Activated T-helper 1 cell treated with anti-CD3 and anti-CD28 coated beads, Interleukin-12 subunit alpha, Interleukin-12 subunit beta, Interleukin-2, Interleukin-4 antibody, amounts not matched to agents 30 ng/mL and 10 ng/mL and 1 ng/mL, durations not matched to agents 14 hours and 24 hours and 36 hours (primary cell): ENCODE measurements around the gene C1orf50. TPM values are rescaled to one million over a fixed set of nuclear protein-coding genes. Genes with fewer than 3 reads are reported as not detected.

Experiments
- DNase-seq: peaks from one replicate; pipeline ENCODE4 v3.0.0; 2021; ENCODE audit warnings: low spot score
- H3K27ac Mint-ChIP-seq: one replicate; pipeline ENCODE4 v1.8.0; 2021; ENCODE audit warnings: mild to moderate bottlenecking, mixed read lengths
- H3K27me3 Mint-ChIP-seq: one replicate; pipeline ENCODE4 v1.8.0; 2022; ENCODE audit warnings: mild to moderate bottlenecking, moderate library complexity, mixed read lengths; ENCODE audit not compliant: insufficient read depth
- H3K36me3 Mint-ChIP-seq: one replicate; pipeline ENCODE4 v1.8.0; 2021; ENCODE audit warnings: low read depth, mixed read lengths
- H3K4me1 Mint-ChIP-seq: one replicate; pipeline ENCODE4 v1.8.0; 2021; ENCODE audit warnings: low read depth, mixed read lengths
- H3K4me3 Mint-ChIP-seq: one replicate; pipeline ENCODE4 v1.8.0; 2021; ENCODE audit warnings: mild to moderate bottlenecking, moderate library complexity, mixed read lengths
- H3K9me3 Mint-ChIP-seq: one replicate; pipeline ENCODE4 v1.8.0; 2021; ENCODE audit warnings: mixed read lengths
- intact Hi-C: fragments of 100-400 bp; cut with micrococcal nuclease; formaldehyde crosslinking; loops from one replicate; pipeline ENCODE4 v1.15.1; 2024
- total RNA-seq: library from RNA; stranded (reverse); gene quantifications from 2 replicates; pipeline ENCODE4 v1.2.3, GENCODE V29; 2022

The C1orf50 gene
- total RNA-seq, 1 donor from 2014 or later, result 7.6 TPM

DNA sequence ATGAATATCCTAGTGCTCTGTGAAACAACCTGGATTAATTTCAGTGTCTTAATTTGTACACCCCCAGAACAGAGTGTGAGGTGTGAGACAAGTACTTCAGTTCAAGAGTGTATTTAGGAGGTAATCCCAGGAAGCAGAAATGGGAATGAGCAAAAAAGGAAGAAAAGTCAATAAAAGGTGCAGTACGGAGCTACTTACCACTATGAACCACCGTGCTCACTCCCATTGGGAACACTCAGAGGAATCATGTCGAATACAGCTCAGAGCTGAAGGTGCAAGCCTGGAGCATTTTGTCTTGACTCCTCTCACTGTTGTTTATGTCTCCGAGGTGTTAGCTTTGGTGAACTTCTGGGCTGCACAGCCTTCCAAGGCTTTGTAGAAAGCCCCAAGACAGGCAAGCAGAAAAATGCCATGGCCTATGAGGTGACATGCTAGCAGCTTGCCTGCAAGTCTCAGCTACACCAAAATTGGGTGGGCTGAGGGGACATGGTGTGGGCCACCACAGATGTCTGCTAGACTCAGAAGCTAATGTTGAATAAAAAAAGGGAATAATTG, 57.5 kb downstream of the C1orf50 start:
- Mint-ChIP-seq H3K36me3 (no peaks in the 10 kb centered on the region), H3K4me1 (no peaks in the 10 kb centered on the region), H3K27me3 (no peaks in the 10 kb centered on the region), H3K4me3 (no peak overlapping the region), H3K27ac (no peak overlapping the region), H3K9me3 (no peaks in the 10 kb centered on the region)
- no peak for DNase-seq
- intact Hi-C loops, result no loop called here

DNA sequence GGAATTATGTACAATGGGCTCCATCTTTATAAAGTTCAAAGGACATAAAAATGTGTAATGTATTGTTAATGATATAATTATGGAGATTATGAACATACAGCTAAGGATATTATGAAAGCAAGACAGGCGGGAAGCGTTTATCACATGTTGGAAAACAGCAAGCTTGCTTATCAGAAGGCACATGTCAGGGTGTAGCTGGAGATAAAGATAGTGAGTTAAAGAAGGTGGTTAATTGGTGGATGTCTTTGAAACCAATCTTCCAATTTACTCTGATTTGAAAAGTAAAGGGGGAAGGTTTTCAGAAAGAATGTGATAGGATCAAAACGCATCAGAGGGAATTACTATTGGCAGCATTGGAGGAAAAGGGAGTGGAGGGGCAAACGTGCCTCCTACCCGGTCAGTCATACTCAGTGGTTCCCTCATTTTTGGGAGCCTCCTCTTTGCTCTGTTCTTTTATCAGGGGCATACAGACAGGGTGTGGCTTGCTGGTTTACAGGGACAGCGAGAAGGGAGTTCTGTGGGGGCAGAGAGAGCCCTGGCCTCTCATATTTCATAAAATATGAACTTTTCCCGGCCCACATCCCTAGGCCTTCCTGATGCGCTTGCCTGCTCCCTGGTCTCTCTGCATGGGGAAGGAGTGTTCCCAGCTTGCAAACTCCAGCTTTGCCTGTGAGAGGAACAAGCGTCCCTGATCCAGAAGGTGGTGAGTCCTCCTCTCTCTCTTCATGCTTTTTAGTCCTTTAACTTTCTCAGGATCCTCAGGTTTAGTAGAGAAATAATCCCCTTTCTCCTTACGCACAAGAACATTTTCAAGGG, 58.2 kb downstream of the C1orf50 start:
- no peaks in the 10 kb centered on the region for H3K36me3 Mint-ChIP-seq
- no peak overlapping the region for H3K27ac Mint-ChIP-seq
- H3K4me3 Mint-ChIP-seq, result no peak overlapping the region
- H3K4me1 Mint-ChIP-seq, result no peaks in the 10 kb centered on the region
- intact Hi-C loops, result no loop called here
- no peaks in the 10 kb centered on the region for H3K9me3 Mint-ChIP-seq
- no peaks in the 10 kb centered on the region for H3K27me3 Mint-ChIP-seq
- DNase-seq, result no peak

Other genes with a start within 250 kb of the C1orf50 start
- 89.7 and 94.6 TPM in 2 replicates for gene PPIH, start 108.8 kb upstream of the C1orf50 start, total RNA-seq
- 774 and 780 TPM in 2 replicates for gene YBX1, start 84.8 kb upstream of the C1orf50 start, total RNA-seq
- gene CLDN19, start 27.0 kb upstream of the C1orf50 start, total RNA-seq, result not detected in 2 replicates
- gene P3H1, start 221 bp upstream of the C1orf50 start, total RNA-seq, result 44.9 and 51.4 TPM in 2 replicates
- 0.12 and 0.29 TPM in 2 replicates for gene TMEM269, start 17.7 kb downstream of the C1orf50 start, total RNA-seq
- 3.4 and 3.7 TPM in 2 replicates for gene ERMAP, start 49.9 kb downstream of the C1orf50 start, total RNA-seq
- gene SVBP, start 50.1 kb downstream of the C1orf50 start, total RNA-seq, result 6.4 and 8.2 TPM in 2 replicates
- 10.0 and 12.9 TPM in 2 replicates for gene ZNF691, start 79.4 kb downstream of the C1orf50 start, total RNA-seq
- gene SLC2A1, start 191.6 kb downstream of the C1orf50 start, total RNA-seq, result 111 and 120 TPM in 2 replicates